NCI-H226 (cell line): ENCODE results near the gene MOGAT2.

Experiments
- DNase-seq: peaks from one replicate; pipeline ENCODE4 v3.0.0-alpha.2; 2015

MOGAT2 gene

DNA sequence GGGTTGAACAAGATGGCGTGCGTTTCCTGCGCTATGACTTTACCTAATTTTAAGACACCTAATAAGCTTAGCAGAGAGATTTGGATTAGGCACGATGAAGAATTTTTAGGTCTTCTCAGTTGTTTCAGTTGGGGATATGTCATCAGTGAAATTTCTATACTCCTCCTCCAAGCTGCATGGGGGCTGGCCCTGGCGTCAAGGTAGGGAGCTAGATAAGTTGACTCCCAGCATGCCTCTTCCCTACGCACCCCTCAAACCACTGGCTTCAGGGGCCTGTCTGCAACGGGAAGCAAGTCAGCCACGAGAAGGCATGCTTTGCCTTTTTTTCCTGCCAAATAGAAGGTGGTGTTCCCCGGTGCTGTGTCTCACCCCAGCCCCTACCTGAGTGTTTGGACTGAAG lies 64.2 kb downstream of the MOGAT2 start:
- DNase-seq = no peak
